RPMI7951 (cell line): ENCODE measurements around the gene SRA1. TPM values are rescaled to one million over a fixed set of nuclear protein-coding genes. Genes with fewer than 3 reads are reported as not detected.
A peak's percentile ranks its signal among the peaks of the same experiment; 100 is the strongest.

Source experiments
- DNase-seq: peaks from one replicate; pipeline ENCODE4 v3.0.0-alpha.2; 2012; ENCODE audit warnings: low read depth
- total RNA-seq: library from RNA; depleted of rRNA; stranded (reverse); fragments of >200 nt; shearing (Covaris generic); gene quantifications from 2 replicates; pipeline ENCODE4 v1.2.3, GENCODE V29; 2014

SRA1 gene
- total RNA-seq, 1 experiment from 2014 or later: 47.7 TPM

GRCh38 chr5:140570488-140570887 is 13.2 kb upstream of the SRA1 start:
- DNase-seq: no peak

- no peak for DNase-seq
Observed at GRCh38 chr5:140570058-140570457, 12.8 kb upstream of the SRA1 start.

- DNase-seq: no peak
Observed at GRCh38 chr5:140569197-140569596, 11.9 kb upstream of the SRA1 start.

DNA sequence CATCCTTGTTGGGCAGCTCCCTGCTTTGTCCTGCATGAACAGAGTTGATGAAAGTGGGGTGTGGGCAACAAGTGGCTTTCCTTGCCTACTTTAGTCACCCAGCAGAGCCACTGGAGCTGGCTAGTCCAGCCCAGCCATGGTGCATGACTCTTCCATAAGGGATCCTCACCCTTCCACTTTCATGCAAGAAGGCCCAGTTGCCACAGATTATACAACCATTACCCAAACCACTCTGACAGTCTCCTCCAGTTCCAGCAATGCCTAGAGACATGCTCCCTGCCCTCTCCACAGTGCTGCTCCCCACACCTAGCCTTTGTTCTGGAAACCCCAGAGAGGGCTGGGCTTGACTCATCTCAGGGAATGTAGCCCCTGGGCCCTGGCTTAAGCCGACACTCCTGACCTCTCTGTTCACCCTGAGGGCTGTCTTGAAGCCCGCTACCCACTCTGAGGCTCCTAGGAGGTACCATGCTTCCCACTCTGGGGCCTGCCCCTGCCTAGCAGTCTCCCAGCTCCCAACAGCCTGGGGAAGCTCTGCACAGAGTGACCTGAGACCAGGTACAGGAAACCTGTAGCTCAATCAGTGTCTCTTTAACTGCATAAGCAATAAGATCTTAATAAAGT is 11.3 kb upstream of the SRA1 start:
- DNase-seq: no peak

- DNase-seq: no peak
Observed at GRCh38 chr5:140567871-140568270, 10.6 kb upstream of the SRA1 start.

DNA sequence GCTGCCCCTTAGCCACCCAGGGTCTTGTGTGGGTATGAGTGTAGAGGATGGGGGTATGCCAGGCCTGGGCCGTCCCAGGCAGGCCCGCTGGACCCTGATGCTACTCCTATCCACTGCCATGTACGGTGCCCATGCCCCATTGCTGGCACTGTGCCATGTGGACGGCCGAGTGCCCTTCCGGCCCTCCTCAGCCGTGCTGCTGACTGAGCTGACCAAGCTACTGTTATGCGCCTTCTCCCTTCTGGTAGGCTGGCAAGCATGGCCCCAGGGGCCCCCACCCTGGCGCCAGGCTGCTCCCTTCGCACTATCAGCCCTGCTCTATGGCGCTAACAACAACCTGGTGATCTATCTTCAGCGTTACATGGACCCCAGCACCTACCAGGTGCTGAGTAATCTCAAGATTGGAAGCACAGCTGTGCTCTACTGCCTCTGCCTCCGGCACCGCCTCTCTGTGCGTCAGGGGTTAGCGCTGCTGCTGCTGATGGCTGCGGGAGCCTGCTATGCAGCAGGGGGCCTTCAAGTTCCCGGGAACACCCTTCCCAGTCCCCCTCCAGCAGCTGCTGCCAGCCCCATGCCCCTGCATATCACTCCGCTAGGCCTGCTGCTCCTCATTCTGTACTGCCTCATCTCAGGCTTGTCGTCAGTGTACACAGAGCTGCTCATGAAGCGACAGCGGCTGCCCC is 10.0 kb upstream of the SRA1 start:
- no peak for DNase-seq

DNA sequence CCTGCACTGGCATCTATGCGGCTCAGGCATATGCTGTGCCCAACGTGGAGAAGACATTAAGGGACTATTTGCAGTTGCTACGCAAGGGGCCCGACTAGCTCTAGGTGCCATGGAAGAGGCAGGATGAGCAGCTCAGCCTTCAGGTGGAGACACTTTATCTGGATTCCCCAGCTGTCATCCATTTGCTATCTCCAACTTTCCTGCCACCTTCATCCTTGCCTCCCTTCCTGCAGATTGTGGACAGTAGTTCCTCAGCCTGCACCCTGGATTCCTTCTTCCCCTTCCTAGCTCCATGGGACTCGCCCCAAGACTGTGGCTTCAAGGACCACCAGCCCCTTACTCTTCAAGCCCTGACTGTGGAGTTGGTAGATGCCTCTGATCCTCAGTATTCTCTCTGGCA is 9.4 kb upstream of the SRA1 start:
- DNase-seq: no peak

DNA sequence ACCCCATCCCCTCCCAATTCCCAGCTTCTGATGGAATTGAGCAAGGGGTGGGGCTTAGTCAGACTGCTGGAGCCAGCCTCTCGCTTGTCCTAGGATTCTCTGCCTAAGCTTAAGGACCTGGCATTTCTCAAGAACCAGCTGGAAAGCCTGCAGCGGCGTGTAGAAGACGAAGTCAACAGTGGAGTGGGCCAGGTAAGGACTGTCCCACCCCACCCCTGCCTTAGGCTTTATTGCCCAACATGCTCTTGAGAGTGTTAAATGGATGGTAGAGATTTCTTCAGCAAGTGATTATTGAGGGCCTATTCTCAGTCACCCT is 8.5 kb upstream of the SRA1 start:
- DNase-seq: no peak

- no peak for DNase-seq
Observed at GRCh38 chr5:140565024-140565779, 7.9 kb upstream of the SRA1 start.

DNA sequence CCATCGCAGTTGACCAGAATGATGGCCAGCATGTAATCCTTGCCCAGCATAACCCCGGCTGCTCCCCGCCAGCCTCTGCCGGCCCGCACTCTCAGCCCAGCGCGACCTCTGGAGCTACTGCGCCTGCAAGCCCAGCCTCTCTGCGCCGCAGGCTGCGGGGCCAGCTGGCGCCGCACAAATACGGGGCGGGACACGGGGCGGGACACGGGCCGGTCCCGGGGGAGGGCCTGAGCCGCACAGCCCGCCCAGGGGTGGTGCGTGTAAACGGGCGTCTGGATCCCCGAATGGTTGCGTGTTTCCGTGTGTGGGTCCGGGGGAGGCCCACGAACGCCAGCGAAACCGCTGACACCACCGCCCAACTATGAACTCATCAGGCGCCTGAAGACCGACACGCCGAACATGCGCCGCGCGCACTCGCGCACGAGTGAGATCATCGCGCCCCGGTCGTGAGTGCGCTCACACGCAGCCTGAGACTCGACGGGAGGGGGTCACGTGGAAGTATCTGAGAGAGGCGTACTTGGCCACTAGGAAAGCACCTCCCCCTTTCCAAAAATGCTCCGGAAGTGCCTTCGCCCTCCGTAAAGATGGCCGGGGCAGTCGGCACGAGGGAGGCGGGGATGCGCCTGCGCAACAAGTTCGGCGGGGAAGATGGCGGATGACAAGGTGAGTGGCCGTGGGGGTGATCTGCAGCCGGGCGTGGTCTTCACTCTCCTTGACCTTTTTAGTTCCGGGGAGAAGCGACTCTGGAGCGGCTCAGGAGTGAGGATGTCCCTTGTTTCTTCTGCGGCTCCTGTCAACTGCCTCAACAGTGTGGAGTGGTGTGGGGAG is 7.1 kb upstream of the SRA1 start, which contains the start of the genes APBB3 and SLC35A4:
APBB3 (minus strand) TSS at position 403 of the 828 bp plus-strand sequence; CDS start at position 50, 353 bp downstream.
SLC35A4 (plus strand) TSS at position 633 of the 828 bp plus-strand sequence. CDS start 2,342 bp downstream, outside the sequence.
- peak; percentile 97 for DNase-seq

DNA sequence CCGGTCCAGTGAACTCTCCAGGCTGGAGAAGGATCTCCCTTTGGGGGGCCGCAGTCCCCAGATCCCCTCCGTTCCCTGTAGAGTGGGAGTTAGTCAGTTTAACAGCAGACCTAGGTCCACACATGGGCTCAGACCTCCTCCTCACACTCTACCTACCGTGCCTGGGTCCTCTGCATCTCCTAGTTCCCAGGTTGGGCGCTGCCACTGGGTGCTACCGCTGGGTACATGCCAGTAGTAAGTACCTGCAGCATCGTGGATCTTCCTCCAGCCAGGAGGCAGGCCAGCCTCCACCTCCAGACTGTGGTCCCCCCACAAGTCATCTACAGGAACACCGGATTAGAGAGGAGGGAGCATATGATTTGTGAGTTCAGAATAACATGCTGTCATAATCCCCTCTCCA is 6.3 kb upstream of the SRA1 start:
- no peak for DNase-seq

DNA sequence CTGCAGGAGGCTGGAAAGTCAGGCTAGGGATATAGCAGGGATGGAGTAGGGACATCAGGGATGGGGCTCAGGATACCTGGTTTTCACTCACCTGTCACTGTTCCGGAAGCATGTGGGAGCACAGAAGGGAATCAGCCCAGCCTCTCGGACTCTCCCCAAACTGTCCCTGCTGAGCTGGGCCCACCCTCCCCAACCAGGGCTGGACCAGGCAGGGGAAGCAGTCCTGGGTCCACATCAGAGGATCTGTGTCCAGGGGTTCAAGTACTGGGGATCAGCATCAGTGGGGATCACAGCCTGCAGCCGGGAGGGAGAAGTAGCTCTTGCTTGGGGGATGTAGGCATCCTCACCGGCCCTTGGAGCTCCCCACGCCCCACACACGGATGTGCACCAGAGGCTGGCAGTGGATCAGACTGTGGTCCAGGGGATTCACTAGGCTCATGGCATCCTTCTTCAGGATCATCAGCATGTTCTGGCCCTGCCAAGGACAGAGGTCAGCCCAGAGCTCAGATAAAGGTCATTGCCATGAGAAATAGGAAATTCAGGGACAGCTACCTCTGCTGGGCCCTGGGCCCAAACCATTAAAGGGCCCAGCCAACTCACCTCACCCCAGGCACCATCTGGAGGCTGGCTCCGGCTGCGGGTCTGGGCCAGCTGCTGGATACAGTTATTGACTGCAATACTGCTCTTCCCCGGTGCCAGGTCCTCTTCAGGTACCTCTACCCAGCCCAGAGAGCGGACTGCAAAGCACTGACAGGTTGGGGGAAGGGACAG is 4.7 kb upstream of the SRA1 start:
- no peak for DNase-seq

- no peak for DNase-seq
Observed at GRCh38 chr5:140560227-140560626, 3.0 kb upstream of the SRA1 start.

- DNase-seq: no peak
Observed at GRCh38 chr5:140558542-140558941, 1.3 kb upstream of the SRA1 start.

GRCh38 chr5:140557965-140558364 is 692 bp upstream of the SRA1 start:
- no peak for DNase-seq

DNA sequence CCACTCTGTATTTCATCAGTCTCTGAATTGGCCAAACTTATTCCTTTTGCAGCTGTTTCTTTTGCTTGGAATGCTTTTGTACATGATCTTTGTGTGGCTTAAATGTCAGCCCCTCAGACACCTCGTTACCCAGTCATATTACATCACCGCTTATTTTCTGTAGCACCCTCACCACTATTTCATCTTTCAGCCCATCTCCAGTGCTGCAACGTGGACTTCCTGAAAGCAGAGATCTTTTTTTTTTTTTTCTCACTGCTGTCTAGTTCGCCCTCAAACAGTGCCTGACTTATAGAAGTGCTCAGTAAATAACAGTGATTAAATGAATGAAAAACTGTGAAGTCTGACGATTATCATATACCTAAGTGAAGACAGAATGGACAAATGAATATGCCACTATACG is 835 bp downstream of the SRA1 start:
- no peak for DNase-seq

- no peak for DNase-seq
Observed at GRCh38 chr5:140555747-140556312, 1.4 kb downstream of the SRA1 start.

- DNase-seq: no peak
Observed at GRCh38 chr5:140554454-140554853, 2.8 kb downstream of the SRA1 start.

- no peak for DNase-seq
Observed at GRCh38 chr5:140553657-140554056, 3.6 kb downstream of the SRA1 start.

DNA sequence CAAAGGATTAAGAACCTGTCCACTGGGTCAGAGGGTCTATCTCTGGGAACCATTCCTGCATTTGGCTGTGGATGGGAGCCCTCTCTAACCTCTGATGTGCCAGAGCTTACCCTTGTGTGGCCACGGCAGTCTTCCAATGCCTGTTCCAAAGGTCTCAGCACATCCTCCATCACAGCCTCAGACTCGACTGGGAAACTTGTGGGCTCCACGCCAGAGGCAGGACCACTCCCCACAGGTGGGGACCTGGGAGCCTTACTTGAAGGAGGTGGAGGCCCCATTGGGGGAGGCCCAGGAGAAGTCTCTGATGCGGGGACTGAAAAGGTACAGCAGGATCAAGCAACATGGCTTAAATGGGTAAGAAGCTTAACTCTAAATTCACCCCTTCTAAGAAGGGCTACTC is 5.4 kb downstream of the SRA1 start:
- no peak for DNase-seq
